HG03460 (cell line): ENCODE results near the gene POLK.

ENCODE experiments used
- ATAC-seq: cut with Tn5 transposase; IDR thresholded peaks from one replicate; pipeline ENCODE4 v1.9.1; 2021; ENCODE audit not compliant: unreplicated experiment

The POLK gene

GRCh38 chr5:75640395-75640794 lies 128.7 kb downstream of the POLK start:
- no peak for ATAC-seq

GRCh38 chr5:75640826-75641225 lies 129.1 kb downstream of the POLK start:
- ATAC-seq, result no peak

DNA sequence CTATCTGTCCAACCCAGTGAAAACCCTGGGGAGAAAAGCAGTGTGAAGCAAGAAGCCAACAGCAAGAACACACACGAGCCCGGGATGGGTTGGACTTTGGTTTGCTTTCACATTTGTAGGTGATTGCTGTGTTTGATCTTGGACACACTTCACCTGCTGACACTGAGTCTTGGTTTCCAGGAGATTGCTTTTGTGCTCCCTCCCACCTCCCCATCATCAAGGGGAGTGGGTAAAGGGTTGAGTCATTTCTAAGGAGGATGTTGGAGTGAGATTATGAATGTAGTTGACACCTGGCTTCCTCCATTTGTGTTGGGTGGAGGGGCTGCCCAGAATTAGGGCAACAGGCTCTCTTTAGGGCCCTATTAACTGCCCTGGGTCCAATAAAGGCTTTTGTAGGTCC lies 137.0 kb downstream of the POLK start:
- no peak for ATAC-seq
